Activated naive CD4-positive, alpha-beta T cell (primary cell): ENCODE data around the gene PSD2.

ENCODE experiments used
- DNase-seq, 4 experiments: peaks; one replicate each; lab custom pipeline; 2025; lab: John Stamatoyannopoulos, UW

Gene PSD2

GRCh38 chr5:139855946-139856540 lies 60.4 kb downstream of the PSD2 start:
- no peak for DNase-seq

- no peak for DNase-seq
These were observed 61.1 kb downstream of the PSD2 start for GRCh38 chr5:139856714-139857113.

GRCh38 chr5:139859013-139859412 lies 63.4 kb downstream of the PSD2 start:
- no peak for DNase-seq

- DNase-seq, result no peak
These were observed 65.6 kb downstream of the PSD2 start for GRCh38 chr5:139861021-139861888.

- no peak for DNase-seq
These were observed 66.2 kb downstream of the PSD2 start for GRCh38 chr5:139861889-139862207.

GRCh38 chr5:139862313-139862712 lies 66.7 kb downstream of the PSD2 start:
- DNase-seq, result no peak

GRCh38 chr5:139862803-139863202 lies 67.2 kb downstream of the PSD2 start:
- no peak for DNase-seq

- no peak for DNase-seq
These were observed 67.8 kb downstream of the PSD2 start for GRCh38 chr5:139863361-139863760.

GRCh38 chr5:139863855-139864558 lies 68.4 kb downstream of the PSD2 start:
- peak in 3 of 4 experiments; percentile 11 to 45 (median 44) for DNase-seq

- no peak for DNase-seq
These were observed 69.3 kb downstream of the PSD2 start for GRCh38 chr5:139864716-139865483.

GRCh38 chr5:139867109-139867508 lies 71.5 kb downstream of the PSD2 start:
- DNase-seq, result no peak

GRCh38 chr5:139867581-139867980 lies 72.0 kb downstream of the PSD2 start:
- no peak for DNase-seq

GRCh38 chr5:139869042-139869790 lies 73.6 kb downstream of the PSD2 start:
- no peak for DNase-seq

GRCh38 chr5:139870677-139871076 lies 75.1 kb downstream of the PSD2 start:
- no peak for DNase-seq

- no peak for DNase-seq
These were observed 76.0 kb downstream of the PSD2 start for GRCh38 chr5:139871614-139872013.

- no peak for DNase-seq
These were observed 76.6 kb downstream of the PSD2 start for GRCh38 chr5:139872052-139872766.

GRCh38 chr5:139872851-139873794 lies 77.5 kb downstream of the PSD2 start:
- no peak for DNase-seq

- no peak for DNase-seq
These were observed 80.3 kb downstream of the PSD2 start for GRCh38 chr5:139875957-139876356.

GRCh38 chr5:139877129-139877597 lies 81.6 kb downstream of the PSD2 start:
- DNase-seq, result no peak

GRCh38 chr5:139878093-139878492 lies 82.5 kb downstream of the PSD2 start:
- no peak for DNase-seq
